Ectodermal cell (in vitro differentiated cells): Measurements from ENCODE around the gene NKIRAS2.
A peak's percentile ranks its signal among the peaks of the same experiment; 100 is the strongest.

Experiments
- H3K27ac ChIP-seq: 2 replicates; pipeline ENCODE4 v1.7.0; 2013; ENCODE audit warnings: mild to moderate bottlenecking, low read depth, low read length; ENCODE audit not compliant: insufficient read depth, poor library complexity, severe bottlenecking
- H3K27me3 ChIP-seq: 2 replicates; pipeline ENCODE4 v1.7.0; 2013; ENCODE audit warnings: mild to moderate bottlenecking, low read length; ENCODE audit not compliant: insufficient read depth, control insufficient read depth, poor library complexity, severe bottlenecking
- H3K36me3 ChIP-seq: one replicate; pipeline ENCODE4 v1.7.0; 2013; ENCODE audit warnings: low read length; ENCODE audit not compliant: control insufficient read depth, insufficient read depth
- H3K4me1 ChIP-seq: one replicate; pipeline ENCODE4 v1.7.0; 2013; ENCODE audit warnings: low read length; ENCODE audit not compliant: control insufficient read depth, insufficient read depth
- H3K4me3 ChIP-seq: 2 replicates; pipeline ENCODE4 v1.7.0; 2013; ENCODE audit warnings: low read depth, low read length, control low read depth; ENCODE audit not compliant: insufficient read depth
- H3K9me3 ChIP-seq: 2 replicates; pipeline ENCODE4 v1.7.0; 2013; ENCODE audit warnings: mild to moderate bottlenecking, low read length, moderate library complexity; ENCODE audit not compliant: control insufficient read depth
- WGBS, 2 experiments: methylation state at CpG; one replicate each; pipeline ENCODE4 v1.1.7; 2013; ENCODE audit warnings: missing lambda C conversion rate in 2 of 2; 5-methylcytosine and 5-hydroxymethylcytosine counted together

The NKIRAS2 gene

DNA sequence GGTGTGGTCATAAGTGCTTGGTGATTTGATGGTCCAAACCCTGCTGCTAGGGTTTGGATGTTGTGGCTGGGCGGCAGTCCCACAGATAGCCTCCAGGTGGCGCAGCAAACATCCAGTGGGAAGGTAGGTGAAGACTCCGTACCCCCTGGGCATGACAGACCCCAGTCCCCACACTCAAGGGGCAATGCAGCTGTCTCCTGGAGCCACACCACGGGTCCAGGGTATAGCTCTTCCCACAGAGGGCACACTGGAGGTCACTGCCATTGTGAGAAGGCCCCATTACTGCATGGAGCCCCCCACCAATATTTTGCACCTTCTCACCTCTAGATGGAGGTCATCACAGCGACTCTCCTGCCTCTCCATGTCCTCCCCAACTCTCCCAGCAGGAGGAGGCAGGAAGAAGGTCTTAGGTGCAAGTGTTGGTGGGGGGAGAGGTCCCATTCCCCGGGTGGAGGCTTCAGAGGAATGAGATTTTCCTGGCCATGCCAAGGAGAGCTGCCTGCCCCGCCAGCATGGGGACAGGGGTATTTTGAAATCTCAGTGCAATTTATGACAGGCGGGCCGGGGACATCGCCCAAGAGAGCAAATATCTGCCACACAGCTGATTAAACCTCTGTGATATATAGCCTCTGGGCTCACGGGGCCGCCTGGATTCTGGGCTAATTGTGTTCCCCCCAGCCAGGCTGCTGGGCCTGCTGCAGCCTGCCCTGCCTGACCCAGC is 47.6 kb downstream of the NKIRAS2 start:
- Histone ChIP-seq H3K4me1 (peaks cover 14% of the 10 kb centered on the region), H3K27me3 (peaks cover 17% of the 10 kb centered on the region), H3K9me3 (no peaks in the 10 kb centered on the region), H3K27ac (no peak overlapping the region), H3K36me3 (no peaks in the 10 kb centered on the region), H3K4me3 (no peak overlapping the region)
- WGBS, 2 experiments = 53 to 56% methylated on average over 12 of the region's 12 CpGs

- H3K27ac ChIP-seq = no peak overlapping the region
- peaks cover 31% of the 10 kb centered on the region for H3K27me3 ChIP-seq
- no peak overlapping the region for H3K4me3 ChIP-seq
- H3K9me3 ChIP-seq = no peaks in the 10 kb centered on the region
- no peaks in the 10 kb centered on the region for H3K36me3 ChIP-seq
- H3K4me1 ChIP-seq = peaks cover under 1% of the 10 kb centered on the region
- 77 to 81% methylated on average over 3 of the region's 3 CpGs for WGBS, 2 experiments
These were observed 49.1 kb downstream of the NKIRAS2 start for GRCh38 chr17:42068979-42069378.

DNA sequence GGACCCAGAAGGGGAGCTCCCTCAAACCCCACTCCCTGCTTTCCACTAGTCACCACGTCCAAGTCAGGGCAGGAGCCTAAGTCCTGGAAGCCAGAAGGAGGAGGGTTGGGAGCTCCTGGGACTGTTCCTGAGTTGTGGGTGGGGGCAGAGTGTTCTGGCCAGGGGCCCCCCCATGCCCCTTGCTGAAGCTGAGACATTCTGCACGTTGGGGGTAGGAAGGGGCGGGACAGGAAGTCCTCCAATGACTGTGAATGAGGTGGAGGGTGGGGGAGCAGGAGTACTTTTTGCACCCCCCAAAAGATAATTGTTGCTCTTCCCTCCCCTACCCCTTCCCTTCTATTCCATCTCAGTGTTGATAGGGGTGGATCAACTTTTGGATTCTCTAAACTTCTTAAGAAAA is 51.9 kb downstream of the NKIRAS2 start:
- H3K27me3 ChIP-seq = peaks cover 32% of the 10 kb centered on the region
- no peaks in the 10 kb centered on the region for H3K9me3 ChIP-seq
- 14 to 15% methylated on average over 3 of the region's 3 CpGs for WGBS, 2 experiments
- H3K4me3 ChIP-seq = peak overlapping the region; percentile 45
- no peaks in the 10 kb centered on the region for H3K36me3 ChIP-seq
- H3K4me1 ChIP-seq = no peaks in the 10 kb centered on the region
- no peak overlapping the region for H3K27ac ChIP-seq

GRCh38 chr17:42072323-42073187 is 52.7 kb downstream of the NKIRAS2 start:
- Histone ChIP-seq H3K4me1 (peaks cover 1% of the 10 kb centered on the region), H3K27ac (no peak overlapping the region), H3K4me3 (peak overlapping the region; percentile 45), H3K36me3 (no peaks in the 10 kb centered on the region), H3K27me3 (peaks cover 32% of the 10 kb centered on the region), H3K9me3 (no peaks in the 10 kb centered on the region)
- 6 to 7% methylated on average over 67 of the region's 67 CpGs for WGBS, 2 experiments
